PC-3 (cell line): ENCODE data around the gene A3GALT2. TPM values are rescaled to one million over a fixed set of nuclear protein-coding genes. Genes with fewer than 3 reads are reported as not detected.

ENCODE experiments used
- ATAC-seq: fragments of 200-7000 bp; cut with Tn5 transposase; 2 replicates; pipeline ENCODE4 v1.9.1; 2020; ENCODE audit warnings: mild to moderate bottlenecking, moderate library complexity
- Bru-seq: library from RNA; stranded (reverse); fragments of 400-500 nt; gene quantifications from one replicate; lab custom pipeline; 2021; lab: Mats Ljungman, UMichigan
- BruChase-seq, 2 experiments: library from RNA; stranded (reverse); fragments of 400-500 nt; gene quantifications; one replicate each; lab custom pipeline; 2021; lab: Mats Ljungman, UMichigan
- BruUV-seq: library from RNA; stranded (reverse); fragments of 400-500 nt; replicated peaks from 2 replicates; lab custom pipeline; 2021; lab: Mats Ljungman, UMichigan
- CTCF ChIA-PET: fragments of 300-600 bp; sonication (Branson Sonifier 250); formaldehyde crosslinking; loops from one replicate; lab custom pipeline; 2022; ENCODE audit warnings: antibody characterized with exemption; lab: Charles Lee
- POLR2A ChIA-PET: fragments of 300-600 bp; sonication (Branson Sonifier 250); formaldehyde crosslinking; loops from one replicate; lab custom pipeline; 2022; ENCODE audit warnings: antibody characterized with exemption; ENCODE audit not compliant: unreplicated experiment; lab: Charles Lee
- DNase-seq: peaks from one replicate; pipeline ENCODE4 v3.0.0-alpha.2; 2015
- H2AFZ ChIP-seq: fragments of 300-600 bp; sonication (generic); 2 replicates; pipeline ENCODE4 v1.6.0; 2016; ENCODE audit warnings: antibody characterized with exemption, low read length
- H3F3A ChIP-seq: fragments of 300-600 bp; sonication (generic); one replicate; pipeline ENCODE4 v1.6.0; 2017; ENCODE audit warnings: antibody characterized with exemption, low read length, control low read depth, mild to moderate bottlenecking; ENCODE audit not compliant: unreplicated experiment
- H3K27ac ChIP-seq: fragments of 300-600 bp; sonication (generic); 2 replicates; pipeline ENCODE4 v1.5.1; 2016; ENCODE audit warnings: mild to moderate bottlenecking, low read length
- H3K27me3 ChIP-seq: fragments of 300-600 bp; sonication (generic); 2 replicates; pipeline ENCODE4 v1.6.1; 2016; ENCODE audit warnings: low read length, mixed read lengths
- H3K36me3 ChIP-seq: fragments of 300-600 bp; sonication (generic); 2 replicates; pipeline ENCODE4 v1.6.1; 2016; ENCODE audit warnings: low read depth, mixed run types, low read length, mixed read lengths
- H3K4me1 ChIP-seq: fragments of 300-600 bp; sonication (generic); 2 replicates; pipeline ENCODE4 v1.5.1; 2016; ENCODE audit warnings: low read length; ENCODE audit not compliant: insufficient read depth
- H3K4me2 ChIP-seq: fragments of 300-600 bp; sonication (generic); 2 replicates; pipeline ENCODE4 v1.6.0; 2016; ENCODE audit warnings: low read length
- H3K4me3 ChIP-seq: fragments of 300-600 bp; sonication (generic); 2 replicates; pipeline ENCODE4 v1.5.1; 2016; ENCODE audit warnings: mild to moderate bottlenecking, low read length, mixed read lengths
- H3K79me2 ChIP-seq: fragments of 300-600 bp; sonication (generic); 2 replicates; pipeline ENCODE4 v1.6.1; 2017; ENCODE audit warnings: low read length, mixed read lengths
- H3K9ac ChIP-seq: fragments of 300-600 bp; sonication (generic); 2 replicates; pipeline ENCODE4 v1.6.0; 2016; ENCODE audit warnings: mild to moderate bottlenecking, low read length
- H3K9me2 ChIP-seq: fragments of 300-600 bp; sonication (generic); replicated peaks from 2 replicates; pipeline ENCODE4 v1.6.1; 2016; ENCODE audit warnings: mixed run types, low read length, mixed read lengths
- H3K9me3 ChIP-seq: fragments of 300-600 bp; sonication (generic); 2 replicates; pipeline ENCODE4 v1.6.1; 2016; ENCODE audit warnings: low read length, mixed read lengths
- H4K20me1 ChIP-seq: fragments of 300-600 bp; sonication (generic); 2 replicates; pipeline ENCODE4 v1.6.1; 2016; ENCODE audit warnings: low read length, mixed read lengths
- EZH2 ChIP-seq: fragments of 300-600 bp; sonication (generic); IDR thresholded peaks from one replicate; pipeline ENCODE4 v1.6.1; 2017; ENCODE audit warnings: antibody characterized with exemption, mild to moderate bottlenecking, low read length; ENCODE audit not compliant: unreplicated experiment
- EZH2phosphoT487 ChIP-seq: fragments of 300-600 bp; sonication (generic); IDR thresholded peaks from 2 replicates; pipeline ENCODE4 v1.6.1; 2018; ENCODE audit warnings: mild to moderate bottlenecking, antibody characterized with exemption, low read length, borderline replicate concordance
- intact Hi-C: fragments of 100-400 bp; cut with micrococcal nuclease; formaldehyde crosslinking; loops from 2 replicates; pipeline ENCODE4 v1.9.0; 2023
- long read RNA-seq: library from polyadenylated mRNA; unstranded; transcript quantifications from one replicate; pipeline ENCODE4 v2.0.0, GENCODE V29; 2021; ENCODE audit not compliant: unreplicated experiment
- total RNA-seq: library from RNA; depleted of rRNA; stranded (reverse); fragments of >200 nt; gene quantifications from 2 replicates; pipeline ENCODE4 v1.2.3, GENCODE V29; 2014; rRNA removed
- TF ChIP-seq, protein P1 (sequence below): fragments of 300-600 bp; sonication (generic); conservative IDR thresholded peaks from 2 replicates; pipeline ENCODE4 v1.5.1; 2017; ENCODE audit warnings: antibody characterized with exemption, low read depth, mild to moderate bottlenecking, low read length

Gene A3GALT2
- total RNA-seq, result 0.58 TPM in 1 of 2 replicates, not detected in the other
- Bru-seq, nascent RNA, result percentile 51 among the genes with signal in this experiment
- percentile 67 among the genes with signal in this experiment for BruChase-seq, experiment 1, labeled RNA remaining after a 6-hour chase
- percentile 65 among the genes with signal in this experiment for BruChase-seq, experiment 2, labeled RNA remaining after a 2-hour chase
- long read RNA-seq, partial matches to known transcripts, result 0 of 1 reads
- long read RNA-seq, other reads (novel, unspliced or antisense), result 1 of 1 reads

DNA sequence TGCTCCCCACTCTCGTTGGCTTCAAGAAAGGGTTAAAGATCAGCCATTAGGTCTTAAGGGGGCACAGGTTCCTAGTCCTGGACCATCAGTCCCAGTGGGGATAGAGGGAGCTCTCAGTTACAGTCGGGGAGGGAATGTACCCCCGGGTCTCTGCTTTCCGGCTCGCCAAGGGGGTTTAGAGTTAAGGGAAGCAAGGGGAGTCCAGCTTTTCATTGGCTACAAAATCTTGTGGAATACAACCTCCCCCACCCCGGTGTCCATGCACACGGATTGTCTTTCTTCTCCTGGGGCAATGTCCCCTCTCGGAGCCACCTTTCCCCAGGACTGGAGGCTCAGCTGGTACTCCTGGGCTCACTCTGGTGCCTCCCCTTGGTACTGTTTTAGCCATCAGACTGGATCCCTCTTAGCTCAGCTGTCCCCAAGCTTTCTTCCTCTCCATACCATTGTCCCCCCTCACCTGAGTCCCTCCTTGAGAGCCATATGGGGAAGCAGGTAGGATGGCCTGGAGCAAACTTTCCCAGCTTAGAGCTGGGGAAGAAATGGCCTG, at the start of gene A3GALT2:
Gene A3GALT2, minus strand, starts transcription at position 480 of the 547 bp plus-strand sequence. Its CDS starts 0 bp downstream, at position 480.
- TF ChIP-seq, protein P1, sequence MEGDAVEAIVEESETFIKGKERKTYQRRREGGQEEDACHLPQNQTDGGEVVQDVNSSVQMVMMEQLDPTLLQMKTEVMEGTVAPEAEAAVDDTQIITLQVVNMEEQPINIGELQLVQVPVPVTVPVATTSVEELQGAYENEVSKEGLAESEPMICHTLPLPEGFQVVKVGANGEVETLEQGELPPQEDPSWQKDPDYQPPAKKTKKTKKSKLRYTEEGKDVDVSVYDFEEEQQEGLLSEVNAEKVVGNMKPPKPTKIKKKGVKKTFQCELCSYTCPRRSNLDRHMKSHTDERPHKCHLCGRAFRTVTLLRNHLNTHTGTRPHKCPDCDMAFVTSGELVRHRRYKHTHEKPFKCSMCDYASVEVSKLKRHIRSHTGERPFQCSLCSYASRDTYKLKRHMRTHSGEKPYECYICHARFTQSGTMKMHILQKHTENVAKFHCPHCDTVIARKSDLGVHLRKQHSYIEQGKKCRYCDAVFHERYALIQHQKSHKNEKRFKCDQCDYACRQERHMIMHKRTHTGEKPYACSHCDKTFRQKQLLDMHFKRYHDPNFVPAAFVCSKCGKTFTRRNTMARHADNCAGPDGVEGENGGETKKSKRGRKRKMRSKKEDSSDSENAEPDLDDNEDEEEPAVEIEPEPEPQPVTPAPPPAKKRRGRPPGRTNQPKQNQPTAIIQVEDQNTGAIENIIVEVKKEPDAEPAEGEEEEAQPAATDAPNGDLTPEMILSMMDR, result no peak
- TF ChIP-seq EZH2, result no peak
- TF ChIP-seq EZH2phosphoT487, result no peak
- CTCF ChIA-PET, result no interaction called here
- Histone ChIP-seq H4K20me1 (no peaks in the 10 kb centered on the region), H3K27me3 (no peaks in the 10 kb centered on the region), H3K9me3 (no peaks in the 10 kb centered on the region), H3K4me3 (no peak within 1 kb of the TSS), H3F3A (no peaks in the 10 kb centered on the region), H3K9ac (no peak within 1 kb of the TSS), H3K27ac (no peak within 1 kb of the TSS), H3K36me3 (peaks cover 31% of the 10 kb centered on the region), H3K79me2 (no peaks in the 10 kb centered on the region), H3K4me1 (peaks cover 10% of the 10 kb centered on the region), H3K4me2 (no peak within 1 kb of the TSS), H2AFZ (no peak within 1 kb of the TSS), H3K9me2 (no peaks in the 10 kb centered on the region)
- BruUV-seq, result no TSS peak
- intact Hi-C loops, result no loop called here
- POLR2A ChIA-PET, result no interaction called here
- no peak for DNase-seq
- ATAC-seq, result peak; percentile 9

DNA sequence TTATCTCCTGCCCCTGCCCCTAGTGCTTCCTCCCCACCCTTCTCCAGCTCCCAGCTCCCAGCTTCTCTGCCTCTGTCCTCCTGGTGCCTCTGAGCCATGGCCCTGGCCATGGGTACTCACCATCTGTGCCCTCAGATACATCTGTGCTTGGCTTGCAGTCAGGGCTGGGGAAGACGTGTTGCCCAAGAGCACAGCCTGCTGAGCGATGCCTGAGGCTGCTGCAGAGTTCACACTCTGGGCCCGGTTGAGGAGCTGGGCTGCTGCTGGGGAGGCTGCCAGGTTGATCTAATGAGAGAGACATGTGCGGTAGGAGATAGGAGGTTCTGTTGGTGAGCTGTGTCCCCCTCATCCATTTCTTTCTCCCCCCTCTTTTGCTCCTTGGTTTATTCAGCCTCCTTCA, 49.4 kb upstream of the A3GALT2 start:
- ATAC-seq (no peak), DNase-seq (no peak)
- Histone ChIP-seq H3K9me3 (no peaks in the 10 kb centered on the region), H3K4me1 (no peaks in the 10 kb centered on the region), H3K79me2 (no peaks in the 10 kb centered on the region), H3K9me2 (no peaks in the 10 kb centered on the region), H3F3A (no peaks in the 10 kb centered on the region), H3K27me3 (no peaks in the 10 kb centered on the region), H4K20me1 (no peaks in the 10 kb centered on the region), H3K9ac (no peak overlapping the region), H3K27ac (no peak overlapping the region), H3K36me3 (peaks cover 43% of the 10 kb centered on the region), H3K4me2 (no peak overlapping the region), H2AFZ (no peak overlapping the region), H3K4me3 (no peak overlapping the region)
- POLR2A ChIA-PET, result no interaction called here
- TF ChIP-seq EZH2 (no peak), EZH2phosphoT487 (no peak)
- TF ChIP-seq, protein P1, result no peak
- CTCF ChIA-PET, result interaction anchor here (0.7 kb wide), 1 partner anchor 77 kb away, joined by 3 read pairs; no protein-coding TSS in a partner anchor
- BruUV-seq, result no TSS peak
- intact Hi-C loops, result no loop called here

DNA sequence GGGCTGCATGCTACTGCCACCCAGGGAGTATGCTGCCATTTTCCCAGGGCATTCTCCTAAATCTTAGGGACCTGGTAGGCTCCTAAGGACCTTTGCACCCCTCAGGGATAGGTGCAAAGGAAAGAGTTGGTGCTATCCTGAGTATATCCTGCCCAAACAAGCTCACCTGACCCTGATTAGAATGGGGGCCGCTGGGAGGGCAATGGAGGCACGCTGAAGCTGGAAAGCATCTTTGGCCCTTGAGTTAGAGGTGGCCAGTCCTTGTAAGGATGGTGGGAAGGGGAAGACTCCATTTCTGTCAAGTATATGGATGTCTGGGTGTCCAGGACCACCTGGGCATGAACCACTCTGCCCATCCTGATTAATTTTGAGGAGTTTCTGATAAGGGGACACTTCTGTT, 48.9 kb upstream of the A3GALT2 start:
- Histone ChIP-seq H3K9me2 (no peaks in the 10 kb centered on the region), H3K79me2 (no peaks in the 10 kb centered on the region), H3K9me3 (no peaks in the 10 kb centered on the region), H3K4me3 (no peak overlapping the region), H3K4me1 (no peaks in the 10 kb centered on the region), H3F3A (no peaks in the 10 kb centered on the region), H3K9ac (no peak overlapping the region), H2AFZ (no peak overlapping the region), H3K36me3 (peaks cover 38% of the 10 kb centered on the region), H4K20me1 (no peaks in the 10 kb centered on the region), H3K4me2 (no peak overlapping the region), H3K27me3 (no peaks in the 10 kb centered on the region), H3K27ac (no peak overlapping the region)
- no peak for ATAC-seq
- BruUV-seq, result no TSS peak
- no peak for TF ChIP-seq EZH2phosphoT487
- TF ChIP-seq EZH2, result no peak
- TF ChIP-seq, protein P1, result no peak
- ChIA-PET CTCF (no interaction called here), POLR2A (no interaction called here)
- DNase-seq, result no peak
- intact Hi-C loops, result loop anchor here (5.0 to 10.0 kb wide), 4 partner anchors 88 to 245 kb away; partner anchors contain the start of gene ZSCAN20
